IMR-90 (cell line): ENCODE data around the gene GTF3C1. TPM values are rescaled to one million over a fixed set of nuclear protein-coding genes. Genes with fewer than 3 reads are reported as not detected.

Experiments used
- ATAC-seq: fragments of 200-7000 bp; cut with Tn5 transposase; 2 replicates; pipeline ENCODE4 v1.9.1; 2020; ENCODE audit warnings: low read depth, mild to moderate bottlenecking, moderate library complexity
- BruUV-seq: library from RNA; stranded (reverse); fragments of 400-500 nt; replicated peaks from 2 replicates; lab custom pipeline; 2021; lab: Mats Ljungman, UMichigan
- CTCF ChIA-PET: fragments of 300-600 bp; formaldehyde crosslinking; extraction: SDS; loops from one replicate; lab custom pipeline; 2021; ENCODE audit warnings: antibody characterized with exemption; lab: Yijun Ruan, JAX
- POLR2A ChIA-PET: fragments of 300-600 bp; sonication (Branson Sonifier 250); formaldehyde crosslinking; loops from one replicate; lab custom pipeline; 2022; ENCODE audit warnings: antibody characterized with exemption; ENCODE audit not compliant: unreplicated experiment; lab: Charles Lee
- DNase-seq: peaks from one replicate; pipeline ENCODE4 v3.0.0; 2013
- H2AFZ ChIP-seq: replicated peaks from 2 replicates; pipeline ENCODE3; 2013; ENCODE audit warnings: low read length, mild to moderate bottlenecking; ENCODE audit not compliant: poor library complexity
- H2AK5ac ChIP-seq: 2 replicates; pipeline ENCODE4 v1.6.1; 2013; ENCODE audit warnings: low read depth, low read length, inconsistent platforms
- H2AK9ac ChIP-seq: replicated peaks from 2 replicates; pipeline ENCODE3; 2013; ENCODE audit warnings: mild to moderate bottlenecking, low read depth, low read length, moderate library complexity; ENCODE audit not compliant: poor library complexity
- H2BK120ac ChIP-seq: 2 replicates; pipeline ENCODE4 v1.6.1; 2013; ENCODE audit warnings: low read depth, low read length, inconsistent platforms
- H2BK15ac ChIP-seq: 3 replicates; pipeline ENCODE4 v1.6.1; 2013; ENCODE audit warnings: low read depth, low read length, inconsistent platforms
- H2BK20ac ChIP-seq: 2 replicates; pipeline ENCODE4 v1.6.1; 2013; ENCODE audit warnings: low read depth, mild to moderate bottlenecking, inconsistent platforms, low read length, moderate library complexity
- H2BK5ac ChIP-seq: 2 replicates; pipeline ENCODE4 v1.6.1; 2013; ENCODE audit warnings: mild to moderate bottlenecking, low read depth, low read length, inconsistent platforms; ENCODE audit not compliant: poor library complexity, severe bottlenecking
- H3K14ac ChIP-seq: replicated peaks from 2 replicates; pipeline ENCODE4 v1.6.1; 2013; ENCODE audit warnings: low read depth, low read length, inconsistent platforms
- H3K18ac ChIP-seq: 2 replicates; pipeline ENCODE4 v1.6.1; 2013; ENCODE audit warnings: low read depth, low read length, control low read depth
- H3K23ac ChIP-seq: 2 replicates; pipeline ENCODE4 v1.6.1; 2013; ENCODE audit warnings: low read depth, low read length, inconsistent platforms
- H3K27ac ChIP-seq: 2 replicates; pipeline ENCODE4 v1.5.1; 2013; ENCODE audit warnings: mild to moderate bottlenecking, control low read depth, low read length; ENCODE audit not compliant: insufficient read depth
- H3K27me3 ChIP-seq: 2 replicates; pipeline ENCODE4 v1.6.1; 2013; ENCODE audit warnings: low read length; ENCODE audit not compliant: control insufficient read depth, insufficient read depth
- H3K36me3 ChIP-seq: 2 replicates; pipeline ENCODE4 v1.6.1; 2013; ENCODE audit warnings: low read length, mixed read lengths; ENCODE audit not compliant: control insufficient read depth, insufficient read depth
- H3K4ac ChIP-seq: 2 replicates; pipeline ENCODE4 v1.6.1; 2013; ENCODE audit warnings: low read depth, low read length, inconsistent platforms
- H3K4me1 ChIP-seq: 2 replicates; pipeline ENCODE4 v1.6.1; 2013; ENCODE audit warnings: low read length, mixed read lengths; ENCODE audit not compliant: control insufficient read depth, insufficient read depth
- H3K4me2 ChIP-seq: 2 replicates; pipeline ENCODE4 v1.6.1; 2013; ENCODE audit warnings: low read depth, mild to moderate bottlenecking, control low read depth, low read length, moderate library complexity
- H3K4me3 ChIP-seq: 2 replicates; pipeline ENCODE4 v1.5.1; 2013; ENCODE audit warnings: low read depth, mild to moderate bottlenecking, control low read depth, low read length, moderate library complexity; ENCODE audit not compliant: insufficient read depth
- H3K56ac ChIP-seq: 2 replicates; pipeline ENCODE4 v1.6.1; 2013; ENCODE audit warnings: low read length, inconsistent platforms; ENCODE audit not compliant: insufficient read depth; ENCODE audit errors: extremely low read depth
- H3K79me1 ChIP-seq, 2 experiments: 2 replicates each; pipeline ENCODE4 v1.6.1; 2013; ENCODE audit warnings: low read length in 2 of 2, inconsistent platforms in 1 of 2, low read depth in 1 of 2
- H3K9ac ChIP-seq: 2 replicates; pipeline ENCODE4 v1.6.1; 2013; ENCODE audit warnings: low read depth, low read length, control low read depth
- H3K9me1 ChIP-seq: 2 replicates; pipeline ENCODE4 v1.6.1; 2013; ENCODE audit warnings: low read length, inconsistent platforms; ENCODE audit not compliant: insufficient read depth
- H3K9me3 ChIP-seq: 2 replicates; pipeline ENCODE4 v1.6.1; 2013; ENCODE audit warnings: low read length; ENCODE audit not compliant: control insufficient read depth, insufficient read depth
- H4K20me1 ChIP-seq: 2 replicates; pipeline ENCODE4 v1.6.1; 2013; ENCODE audit warnings: low read length, inconsistent platforms; ENCODE audit not compliant: insufficient read depth
- H4K5ac ChIP-seq: 2 replicates; pipeline ENCODE4 v1.6.1; 2013; ENCODE audit warnings: mild to moderate bottlenecking, low read depth, low read length, control low read depth
- H4K8ac ChIP-seq, 2 experiments: 2 replicates each; pipeline ENCODE4 v1.6.1; 2013; ENCODE audit warnings: low read depth in 2 of 2, low read length in 2 of 2, control low read depth in 1 of 2, inconsistent platforms in 1 of 2
- H4K91ac ChIP-seq: 2 replicates; pipeline ENCODE4 v1.6.1; 2013; ENCODE audit warnings: low read depth, low read length, inconsistent platforms; ENCODE audit not compliant: insufficient read depth
- BHLHE40 ChIP-seq: fragments of 150-350 bp; IDR thresholded peaks from 2 replicates; pipeline ENCODE4 v1.6.1; 2016; ENCODE audit warnings: mild to moderate bottlenecking, low read depth, low read length
- CEBPB ChIP-seq: IDR thresholded peaks from 2 replicates; pipeline ENCODE4 v1.6.1; 2012; ENCODE audit warnings: low read depth, low read length, improper control_type of control experiment
- FOS ChIP-seq: fragments of 150-350 bp; IDR thresholded peaks from 2 replicates; pipeline ENCODE4 v1.6.1; 2016; ENCODE audit warnings: low read depth, low read length
- MXI1 ChIP-seq: IDR thresholded peaks from 2 replicates; pipeline ENCODE4 v1.6.1; 2012; ENCODE audit warnings: low read depth, mild to moderate bottlenecking, low read length, moderate library complexity, borderline replicate concordance
- RAD21 ChIP-seq: IDR thresholded peaks from 2 replicates; pipeline ENCODE4 v1.6.1; 2012; ENCODE audit warnings: low read length, improper control_type of control experiment
- RCOR1 ChIP-seq: IDR thresholded peaks from 2 replicates; pipeline ENCODE4 v1.6.1; 2012; ENCODE audit warnings: mild to moderate bottlenecking, low read length, improper control_type of control experiment; ENCODE audit not compliant: insufficient replicate concordance
- WGBS, 2 experiments: methylation state at CpG; one replicate each; pipeline versions ENCODE4 v1.1.5 to v1.1.7; 2013; ENCODE audit warnings: missing lambda C conversion rate in 2 of 2; ENCODE audit not compliant: insufficient read length in 1 of 2; ENCODE audit errors: extremely low coverage in 2 of 2; 5-methylcytosine and 5-hydroxymethylcytosine counted together
- dilution Hi-C: fragments of 300-500 bp; cut with HindIII; formaldehyde crosslinking; loops from one replicate; pipeline ENCODE4 v1.14.3; 2018; ENCODE audit warnings: low sequenced_read_pairs; ENCODE audit not compliant: unreplicated experiment
- in situ Hi-C: fragments of 300-500 bp; cut with MboI; formaldehyde crosslinking; loops from 3 replicates; pipeline ENCODE4 v1.14.3; 2019; ENCODE audit warnings: low sequenced_read_pairs, inconsistent platforms, mixed read lengths
- intact Hi-C: fragments of 100-400 bp; cut with micrococcal nuclease; formaldehyde crosslinking; loops from 2 replicates; pipeline ENCODE4 v1.10.0; 2022
- polyA plus RNA-seq, 3 experiments: library from polyadenylated mRNA; depleted of rRNA; stranded (reverse); fragments of >200 nt; gene quantifications; 2 replicates each; pipeline ENCODE4 v1.2.3, GENCODE V29; 2012; ENCODE audit warnings: low replicate concordance in 1 of 3
- total RNA-seq: library from RNA; depleted of rRNA; stranded (reverse); fragments of >200 nt; gene quantifications from 2 replicates; pipeline ENCODE4 v1.2.3, GENCODE V29; 2012
- TF ChIP-seq, protein P1 (sequence below): conservative IDR thresholded peaks from 2 replicates; pipeline ENCODE4 v1.5.1; 2012; ENCODE audit warnings: mild to moderate bottlenecking, low read depth, low read length, improper control_type of control experiment
- TF ChIP-seq, protein P2 (sequence below): fragments of 150-350 bp; IDR thresholded peaks from 2 replicates; pipeline ENCODE4 v1.6.1; 2017; ENCODE audit warnings: mild to moderate bottlenecking, antibody characterized with exemption, low read length, low read depth
- TF ChIP-seq, protein P3 (sequence below): fragments of 150-350 bp; IDR thresholded peaks from 2 replicates; pipeline ENCODE4 v1.6.1; 2016; ENCODE audit warnings: low read depth, mild to moderate bottlenecking, low read length, moderate library complexity, borderline replicate concordance

Gene GTF3C1
- total and polyA plus RNA-seq, 2 of the 4 experiments (the other 2 are of a cell fraction) = 50.8 to 68.1 TPM

DNA sequence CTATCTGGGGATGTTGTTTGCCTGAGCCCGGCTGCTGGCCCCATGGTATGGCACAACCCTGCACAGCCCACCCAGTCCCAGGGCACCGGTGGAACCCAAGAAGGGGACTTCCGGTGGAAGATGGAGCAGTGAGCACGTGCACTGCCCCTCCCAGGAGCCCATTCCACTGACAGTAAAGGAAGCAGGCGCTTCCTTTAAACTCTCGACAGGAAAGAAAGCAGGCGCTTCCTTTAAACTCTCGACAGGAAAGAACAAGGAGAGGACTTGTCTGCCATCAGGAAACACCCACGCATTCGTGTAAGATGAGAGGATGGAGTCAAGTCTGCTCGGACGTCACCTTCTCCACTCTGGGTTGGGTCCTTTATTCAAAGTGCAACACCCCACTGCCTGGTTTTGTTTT is 94.0 kb downstream of the GTF3C1 start:
- Histone ChIP-seq H2BK5ac (no peak overlapping the region), H3K4me1 (peaks cover 1% of the 10 kb centered on the region), H2AK9ac (no peak overlapping the region), H3K9ac (no peak overlapping the region), H3K36me3 (peaks cover 16% of the 10 kb centered on the region), H3K23ac (no peak overlapping the region), H3K4me3 (no peak overlapping the region), H4K91ac (no peak overlapping the region), H3K14ac (no peak overlapping the region), H2AK5ac (no peak overlapping the region), H3K18ac (no peak overlapping the region), H3K9me3 (no peaks in the 10 kb centered on the region), H4K5ac (no peak overlapping the region), H3K4ac (no peak overlapping the region), H2BK15ac (no peak overlapping the region), H3K79me1 (no peaks in the 10 kb centered on the region), H4K20me1 (no peaks in the 10 kb centered on the region), H4K8ac (no peak overlapping the region), H3K9me1 (no peaks in the 10 kb centered on the region; the same call in 1 of the 2 replicates), H2BK20ac (no peak overlapping the region), H3K4me2 (no peak overlapping the region), H3K27me3 (no peaks in the 10 kb centered on the region), H3K56ac (no peak overlapping the region), H2BK120ac (no peak overlapping the region), H2AFZ (no peak overlapping the region), H3K27ac (no peak overlapping the region)
- ATAC-seq = no peak
- no TSS peak for BruUV-seq
- CTCF ChIA-PET = no interaction called here
- DNase-seq = no peak
- intact Hi-C loops (loop anchor here (2.0 kb wide), 2 partner anchors 277 to 345 kb away; no protein-coding TSS in a partner anchor), in situ Hi-C loops (loop anchor here (10.0 to 25.0 kb wide), 2 partner anchors 301 to 1618 kb away; no protein-coding TSS in a partner anchor), dilution Hi-C loops (no loop called here)
- 71% methylated on average over 5 of the region's 12 CpGs; no CpG with 5 or more reads in 1 of the 2 experiments for WGBS, 2 experiments
- POLR2A ChIA-PET = interaction anchor here (0.5 kb wide), 1 partner anchor 728 kb away, joined by 4 read pairs; no protein-coding TSS in a partner anchor
- no peak for TF ChIP-seq RAD21
- TF ChIP-seq, protein P1, sequence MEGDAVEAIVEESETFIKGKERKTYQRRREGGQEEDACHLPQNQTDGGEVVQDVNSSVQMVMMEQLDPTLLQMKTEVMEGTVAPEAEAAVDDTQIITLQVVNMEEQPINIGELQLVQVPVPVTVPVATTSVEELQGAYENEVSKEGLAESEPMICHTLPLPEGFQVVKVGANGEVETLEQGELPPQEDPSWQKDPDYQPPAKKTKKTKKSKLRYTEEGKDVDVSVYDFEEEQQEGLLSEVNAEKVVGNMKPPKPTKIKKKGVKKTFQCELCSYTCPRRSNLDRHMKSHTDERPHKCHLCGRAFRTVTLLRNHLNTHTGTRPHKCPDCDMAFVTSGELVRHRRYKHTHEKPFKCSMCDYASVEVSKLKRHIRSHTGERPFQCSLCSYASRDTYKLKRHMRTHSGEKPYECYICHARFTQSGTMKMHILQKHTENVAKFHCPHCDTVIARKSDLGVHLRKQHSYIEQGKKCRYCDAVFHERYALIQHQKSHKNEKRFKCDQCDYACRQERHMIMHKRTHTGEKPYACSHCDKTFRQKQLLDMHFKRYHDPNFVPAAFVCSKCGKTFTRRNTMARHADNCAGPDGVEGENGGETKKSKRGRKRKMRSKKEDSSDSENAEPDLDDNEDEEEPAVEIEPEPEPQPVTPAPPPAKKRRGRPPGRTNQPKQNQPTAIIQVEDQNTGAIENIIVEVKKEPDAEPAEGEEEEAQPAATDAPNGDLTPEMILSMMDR = no peak
- TF ChIP-seq, protein P2, sequence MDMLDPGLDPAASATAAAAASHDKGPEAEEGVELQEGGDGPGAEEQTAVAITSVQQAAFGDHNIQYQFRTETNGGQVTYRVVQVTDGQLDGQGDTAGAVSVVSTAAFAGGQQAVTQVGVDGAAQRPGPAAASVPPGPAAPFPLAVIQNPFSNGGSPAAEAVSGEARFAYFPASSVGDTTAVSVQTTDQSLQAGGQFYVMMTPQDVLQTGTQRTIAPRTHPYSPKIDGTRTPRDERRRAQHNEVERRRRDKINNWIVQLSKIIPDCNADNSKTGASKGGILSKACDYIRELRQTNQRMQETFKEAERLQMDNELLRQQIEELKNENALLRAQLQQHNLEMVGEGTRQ = no peak
- TF ChIP-seq, protein P3, sequence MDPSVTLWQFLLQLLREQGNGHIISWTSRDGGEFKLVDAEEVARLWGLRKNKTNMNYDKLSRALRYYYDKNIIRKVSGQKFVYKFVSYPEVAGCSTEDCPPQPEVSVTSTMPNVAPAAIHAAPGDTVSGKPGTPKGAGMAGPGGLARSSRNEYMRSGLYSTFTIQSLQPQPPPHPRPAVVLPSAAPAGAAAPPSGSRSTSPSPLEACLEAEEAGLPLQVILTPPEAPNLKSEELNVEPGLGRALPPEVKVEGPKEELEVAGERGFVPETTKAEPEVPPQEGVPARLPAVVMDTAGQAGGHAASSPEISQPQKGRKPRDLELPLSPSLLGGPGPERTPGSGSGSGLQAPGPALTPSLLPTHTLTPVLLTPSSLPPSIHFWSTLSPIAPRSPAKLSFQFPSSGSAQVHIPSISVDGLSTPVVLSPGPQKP = no peak
- no peak for TF ChIP-seq CEBPB
- TF ChIP-seq FOS = no peak
- TF ChIP-seq RCOR1 = no peak
- no peak for TF ChIP-seq BHLHE40
- no peak for TF ChIP-seq MXI1
